HG03558 (cell line): ENCODE results near the gene FAM222B.
"Not testable (repeated sequence)": the region's sequence is repeated elsewhere in the genome, so short reads cannot be mapped to it uniquely, and the experiment has no call there.

Experiments used
- ATAC-seq: cut with Tn5 transposase; IDR thresholded peaks from one replicate; pipeline ENCODE4 v1.9.1; 2021; ENCODE audit warnings: moderate number of reproducible peaks; ENCODE audit not compliant: unreplicated experiment; ENCODE audit errors: extremely low read depth

FAM222B gene

GRCh38 chr17:28783161-28783560 is 59.4 kb downstream of the FAM222B start:
- no peak for ATAC-seq

- ATAC-seq: not testable (repeated sequence)
These were observed 63.0 kb downstream of the FAM222B start for GRCh38 chr17:28779601-28780000.

DNA sequence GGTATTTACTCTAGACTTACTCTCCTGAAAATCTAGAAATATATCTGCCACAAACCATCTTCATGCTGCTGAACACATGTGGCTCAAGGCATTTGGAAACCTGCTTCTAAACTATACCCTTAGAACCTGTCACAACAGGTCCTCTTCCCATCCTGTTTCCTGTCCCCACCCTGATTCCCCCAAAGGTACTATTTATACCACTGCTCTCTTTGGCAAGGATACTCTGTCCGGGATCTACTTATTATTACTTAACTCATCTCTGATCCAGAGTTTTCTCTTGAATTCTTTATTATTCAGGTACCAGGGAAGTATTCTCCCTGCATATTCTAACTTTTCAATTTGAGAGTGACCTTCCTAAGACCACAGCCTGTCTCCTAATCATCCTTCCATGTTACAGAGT is 65.4 kb downstream of the FAM222B start:
- no peak for ATAC-seq

DNA sequence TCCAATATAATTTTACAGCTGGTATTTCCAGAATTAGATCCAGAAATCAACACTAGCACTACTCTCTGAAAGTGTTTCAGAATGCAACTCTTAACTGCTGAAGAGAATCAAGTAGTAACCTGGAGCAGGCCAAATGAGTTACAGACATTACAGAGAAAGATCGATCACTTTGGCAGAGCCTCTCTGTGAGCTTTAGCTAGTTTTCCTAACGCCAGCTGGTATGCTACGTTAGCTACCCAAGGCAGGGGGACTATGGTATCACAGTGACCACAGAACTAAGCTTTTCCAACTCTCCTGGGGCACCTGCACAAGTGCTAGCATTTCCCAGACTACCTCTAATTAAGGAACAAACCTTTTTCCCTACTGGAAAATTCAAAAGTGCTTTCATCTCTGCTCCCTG is 68.4 kb downstream of the FAM222B start:
- no peak for ATAC-seq

DNA sequence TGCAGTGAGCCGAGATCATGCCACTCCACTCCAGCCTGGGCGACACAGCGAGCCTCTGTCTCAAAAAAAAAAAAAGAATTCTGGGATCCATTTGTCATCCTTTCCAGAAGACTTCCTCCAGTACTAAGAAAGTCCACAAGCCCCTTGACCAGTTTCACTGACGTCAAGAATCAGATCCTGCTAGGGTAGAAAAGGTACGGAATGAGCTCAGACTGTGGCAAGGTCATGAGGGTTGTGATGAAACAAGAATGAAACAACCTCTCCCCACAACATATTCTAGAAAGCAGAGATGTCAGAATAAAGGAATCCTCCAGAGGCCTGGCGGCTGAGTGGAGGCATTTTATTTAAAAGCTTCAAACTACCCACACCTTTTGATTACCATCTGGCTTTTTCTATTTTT is 68.9 kb downstream of the FAM222B start:
- ATAC-seq: no peak

DNA sequence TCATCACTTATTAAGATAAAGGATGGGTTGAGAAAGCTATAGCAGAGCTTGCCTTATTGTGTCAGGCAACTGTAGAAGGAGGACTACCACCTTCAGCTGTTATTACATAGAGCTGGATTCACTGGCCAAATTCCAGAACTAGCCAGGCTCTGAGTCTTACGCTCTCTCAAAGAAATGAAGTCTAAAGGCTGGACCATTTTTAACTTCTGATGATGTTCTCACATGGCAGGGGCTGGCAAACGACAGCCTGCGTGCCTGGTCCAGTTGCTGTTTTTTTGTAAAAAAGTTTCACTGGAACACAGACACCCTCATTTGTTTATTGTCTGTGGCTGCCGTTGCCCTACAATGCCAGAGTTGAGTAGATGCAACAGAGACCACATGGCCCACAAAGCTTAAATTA is 77.6 kb downstream of the FAM222B start:
- ATAC-seq: no peak

- no peak for ATAC-seq
These were observed 78.8 kb downstream of the FAM222B start for GRCh38 chr17:28763804-28764266.

- ATAC-seq: no peak
These were observed 79.3 kb downstream of the FAM222B start for GRCh38 chr17:28763137-28763799.

GRCh38 chr17:28760601-28761562 is 81.7 kb downstream of the FAM222B start:
- ATAC-seq: no peak

GRCh38 chr17:28759256-28759865 is 83.2 kb downstream of the FAM222B start:
- ATAC-seq: no peak

GRCh38 chr17:28758411-28759121 is 84.0 kb downstream of the FAM222B start:
- no peak for ATAC-seq

DNA sequence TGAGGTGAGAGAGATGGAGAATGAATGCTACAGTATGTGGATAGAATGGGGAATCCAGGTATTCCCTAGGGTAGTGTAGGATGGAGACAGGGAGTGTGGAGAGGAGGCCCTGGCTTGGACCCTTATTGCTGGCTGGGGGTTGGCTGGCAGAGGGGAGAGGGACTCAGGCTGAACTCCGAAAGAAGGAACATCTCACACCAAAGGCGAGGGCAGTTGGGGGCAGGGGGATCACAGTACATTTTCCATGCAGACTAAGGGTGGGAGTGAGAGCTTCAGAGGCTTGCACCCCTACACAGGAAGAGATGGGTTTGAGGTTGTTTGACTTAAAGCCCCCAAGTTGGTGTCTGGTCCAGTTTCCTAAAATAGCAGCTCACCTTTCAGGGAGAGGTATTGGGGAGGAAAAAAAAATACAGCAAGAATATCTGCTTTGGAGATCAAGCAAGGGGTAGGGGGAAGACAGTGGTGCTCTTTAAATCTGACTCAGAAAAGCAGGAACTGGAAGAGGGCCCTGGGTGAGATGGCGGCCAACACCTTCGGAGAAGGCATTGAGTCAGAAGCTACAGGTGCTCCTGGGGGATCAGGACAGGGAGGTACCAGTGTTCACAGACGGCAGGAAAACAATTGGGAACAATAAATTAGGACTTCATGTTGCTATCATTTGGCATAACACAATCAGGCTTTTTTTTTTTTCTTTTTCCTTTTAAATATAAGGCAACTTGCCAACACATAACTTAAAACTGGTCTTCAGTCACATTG is 86.4 kb downstream of the FAM222B start:
- ATAC-seq: no peak

DNA sequence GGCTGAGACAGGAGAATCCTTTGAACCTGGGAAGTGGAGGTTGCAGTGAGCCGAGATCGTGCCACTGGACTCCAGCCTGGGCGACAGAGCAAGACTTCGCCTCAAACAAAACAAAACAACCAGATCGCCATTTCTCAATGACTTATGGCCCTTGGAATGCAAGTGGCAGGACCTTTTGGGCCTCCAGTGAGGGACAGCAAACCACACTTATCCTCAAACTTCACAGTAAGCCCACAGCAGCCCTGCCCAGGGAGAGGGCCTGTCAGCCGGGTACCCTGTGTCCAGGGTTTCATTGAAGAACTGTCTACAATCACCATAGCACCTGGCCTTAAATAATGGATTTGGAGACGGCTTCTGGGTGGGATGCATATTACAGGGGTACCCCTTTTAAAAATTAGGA is 87.1 kb downstream of the FAM222B start:
- no peak for ATAC-seq

DNA sequence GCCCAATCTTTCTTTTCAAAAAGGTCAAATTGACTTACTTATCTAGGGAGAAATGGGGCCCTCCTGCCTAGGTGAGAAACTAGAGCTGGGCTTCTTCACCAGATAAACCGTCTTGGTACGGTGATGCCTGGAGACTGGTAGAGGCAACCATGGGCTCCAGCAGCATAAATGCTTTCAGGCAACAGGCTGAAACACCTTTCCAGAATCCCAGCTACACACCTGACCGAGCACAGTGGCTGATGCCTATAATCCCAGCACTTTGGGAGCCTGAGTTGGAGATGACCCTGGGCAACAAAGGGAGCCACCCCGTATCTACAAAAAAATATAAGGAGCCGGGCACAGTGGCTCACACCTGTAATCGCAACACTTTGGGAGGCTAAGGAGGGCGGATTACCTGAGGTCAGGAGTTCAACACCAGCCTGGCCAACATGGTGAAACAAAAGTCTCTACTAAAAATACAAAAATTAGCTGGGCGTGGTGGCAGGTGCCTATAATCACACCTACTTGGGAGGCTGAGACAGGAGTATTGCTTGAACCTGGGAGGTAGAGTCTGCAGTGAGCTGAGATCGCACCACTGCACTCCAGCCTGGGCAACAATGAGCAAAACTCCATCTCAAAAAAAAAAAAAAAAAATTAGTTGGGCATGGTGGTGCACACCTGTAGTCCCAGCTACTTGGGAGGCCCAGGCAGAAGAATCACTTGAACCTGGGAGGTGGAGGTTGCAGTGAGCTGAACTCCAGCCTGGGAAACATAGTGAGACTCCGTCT is 90.8 kb downstream of the FAM222B start:
- ATAC-seq: no peak

- no peak for ATAC-seq
These were observed 92.2 kb downstream of the FAM222B start for GRCh38 chr17:28750178-28751047.

DNA sequence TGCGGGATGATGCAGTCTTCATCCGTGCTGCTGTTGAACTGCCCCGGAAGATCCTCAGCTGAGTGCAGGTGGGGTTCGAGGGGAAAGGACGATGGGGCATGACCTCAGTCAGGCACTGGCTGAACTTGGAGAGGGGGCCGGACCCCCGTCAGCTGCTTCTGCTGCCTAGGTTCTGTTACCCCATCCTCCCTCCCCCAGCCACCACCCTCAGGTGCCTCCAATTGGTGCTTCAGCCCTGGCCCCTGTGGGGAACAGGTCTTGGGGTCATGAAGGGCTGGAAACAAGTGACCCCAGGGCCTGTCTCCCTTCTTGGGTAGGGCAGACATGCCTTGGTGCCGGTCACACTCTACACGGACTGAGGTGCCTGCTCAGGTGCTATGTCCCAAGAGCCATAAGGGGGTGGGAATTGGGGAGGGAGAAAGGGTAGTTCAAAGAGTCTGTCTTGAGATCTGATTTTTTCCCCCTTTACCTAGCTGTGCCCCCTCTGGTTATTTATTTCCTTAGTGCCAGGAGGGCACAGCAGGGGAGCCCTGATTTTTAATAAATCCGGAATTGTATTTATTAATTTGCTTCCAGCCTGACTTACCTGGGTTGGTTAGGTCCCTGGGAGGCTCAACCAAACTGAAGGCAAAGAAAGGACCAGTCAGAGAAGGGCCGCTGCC is 92.9 kb downstream of the FAM222B start:
- ATAC-seq: no peak

- ATAC-seq: no peak
These were observed 93.6 kb downstream of the FAM222B start for GRCh38 chr17:28748852-28749515.
